HG03139 (cell line): ENCODE data around the gene SHROOM3.

Experiments used
- ATAC-seq: cut with Tn5 transposase; IDR thresholded peaks from one replicate; pipeline ENCODE4 v1.9.1; 2021; ENCODE audit not compliant: unreplicated experiment

Gene SHROOM3

DNA sequence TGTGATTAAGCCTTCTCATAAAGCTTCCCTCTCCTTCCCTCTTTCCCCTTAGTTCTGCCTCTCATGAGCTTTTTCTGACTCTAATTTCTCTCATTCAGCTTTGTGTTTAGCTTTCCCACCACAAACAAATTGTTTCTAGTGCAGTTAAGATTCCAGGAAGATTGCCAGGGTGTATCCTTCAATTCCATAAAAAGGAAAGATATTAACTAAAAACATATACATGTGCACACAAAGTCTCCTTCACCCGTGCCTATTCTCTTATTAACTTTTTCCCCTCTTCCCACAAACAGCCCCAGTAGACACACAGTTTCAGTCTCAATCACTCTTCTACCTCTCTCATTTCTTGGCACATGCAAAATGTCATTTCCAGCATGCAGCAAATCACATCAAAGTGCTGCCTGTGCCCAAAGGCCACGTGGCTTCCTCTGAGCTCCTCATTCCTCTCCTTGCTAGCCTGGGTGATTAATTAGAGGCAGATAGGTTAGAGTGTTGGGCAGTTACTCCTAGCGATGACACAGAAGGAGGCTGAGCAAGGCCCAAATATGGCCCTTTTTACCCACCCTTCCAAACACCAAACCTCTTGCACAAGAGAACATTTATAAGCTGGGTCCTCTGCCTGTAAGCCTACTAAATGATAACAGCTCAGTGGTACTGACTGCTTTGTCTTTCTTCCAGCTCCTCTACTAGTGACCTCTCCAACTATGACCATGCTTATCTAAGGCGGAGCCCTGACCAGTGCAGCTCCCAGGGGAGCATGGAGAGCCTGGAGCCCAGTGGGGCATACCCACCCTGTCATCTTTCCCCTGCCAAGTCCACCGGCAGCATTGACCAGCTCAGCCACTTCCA lies 303.3 kb downstream of the SHROOM3 start:
- no peak for ATAC-seq

- no peak for ATAC-seq
Observed at GRCh38 chr4:76740192-76740591, 305.2 kb downstream of the SHROOM3 start.

DNA sequence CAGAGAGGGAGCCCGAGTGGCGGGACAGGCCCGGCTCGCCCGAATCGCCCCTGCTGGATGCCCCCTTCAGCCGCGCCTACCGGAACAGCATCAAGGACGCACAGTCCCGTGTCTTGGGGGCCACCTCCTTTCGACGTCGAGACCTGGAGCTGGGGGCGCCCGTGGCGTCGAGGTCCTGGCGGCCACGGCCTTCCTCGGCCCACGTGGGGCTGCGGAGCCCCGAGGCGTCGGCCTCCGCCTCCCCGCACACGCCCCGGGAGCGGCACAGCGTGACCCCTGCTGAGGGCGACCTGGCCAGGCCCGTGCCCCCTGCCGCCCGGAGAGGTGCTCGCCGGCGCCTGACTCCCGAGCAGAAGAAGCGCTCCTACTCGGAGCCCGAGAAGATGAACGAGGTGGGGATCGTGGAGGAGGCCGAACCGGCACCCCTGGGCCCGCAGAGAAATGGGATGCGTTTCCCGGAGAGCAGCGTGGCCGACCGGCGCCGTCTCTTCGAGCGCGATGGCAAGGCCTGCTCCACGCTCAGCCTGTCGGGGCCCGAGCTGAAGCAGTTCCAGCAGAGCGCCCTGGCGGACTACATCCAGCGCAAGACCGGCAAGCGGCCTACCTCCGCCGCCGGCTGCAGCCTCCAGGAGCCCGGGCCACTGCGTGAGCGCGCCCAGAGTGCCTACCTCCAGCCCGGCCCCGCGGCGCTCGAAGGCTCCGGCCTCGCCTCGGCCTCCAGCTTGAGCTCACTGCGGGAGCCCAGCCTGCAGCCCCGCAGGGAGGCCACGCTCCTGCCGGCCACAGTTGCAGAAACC lies 306.0 kb downstream of the SHROOM3 start:
- no peak for ATAC-seq

GRCh38 chr4:76741663-76742020 lies 306.6 kb downstream of the SHROOM3 start:
- no peak for ATAC-seq

DNA sequence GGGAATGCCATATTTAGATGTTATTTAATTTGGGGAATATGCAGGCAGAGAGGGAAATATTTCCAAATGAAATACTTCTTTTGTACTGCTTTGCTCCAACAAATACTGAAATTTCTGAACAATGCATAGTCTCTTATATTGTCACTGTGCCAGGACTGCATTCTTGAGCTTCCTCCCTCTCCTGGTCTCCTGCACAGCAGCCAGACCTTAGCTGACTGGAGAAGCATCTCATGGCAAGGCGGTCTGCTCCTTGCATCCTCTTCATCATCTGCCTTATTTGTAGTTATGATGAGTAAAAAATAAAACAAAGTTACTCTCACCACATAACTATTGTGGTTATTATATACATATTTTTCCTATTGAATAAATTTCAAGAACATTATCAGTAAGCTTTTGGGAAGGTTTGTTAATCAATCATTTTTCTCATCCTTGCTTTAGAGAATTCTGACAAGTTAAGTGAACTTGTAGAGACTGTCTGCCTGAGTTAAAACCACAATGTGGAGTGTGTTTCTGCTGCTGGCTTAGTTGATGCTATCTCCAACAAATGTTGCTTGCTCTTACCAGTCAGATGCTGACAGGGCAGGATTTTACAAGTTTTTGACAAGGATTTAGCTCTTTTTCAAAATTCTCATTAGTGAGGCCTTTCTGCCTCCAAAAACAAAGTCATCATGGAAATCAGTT lies 309.4 kb downstream of the SHROOM3 start:
- no peak for ATAC-seq

- no peak for ATAC-seq
Observed at GRCh38 chr4:76745240-76745639, 310.2 kb downstream of the SHROOM3 start.

- ATAC-seq = no peak
Observed at GRCh38 chr4:76747563-76747962, 312.5 kb downstream of the SHROOM3 start.

- no peak for ATAC-seq
Observed at GRCh38 chr4:76748649-76749048, 313.6 kb downstream of the SHROOM3 start.

DNA sequence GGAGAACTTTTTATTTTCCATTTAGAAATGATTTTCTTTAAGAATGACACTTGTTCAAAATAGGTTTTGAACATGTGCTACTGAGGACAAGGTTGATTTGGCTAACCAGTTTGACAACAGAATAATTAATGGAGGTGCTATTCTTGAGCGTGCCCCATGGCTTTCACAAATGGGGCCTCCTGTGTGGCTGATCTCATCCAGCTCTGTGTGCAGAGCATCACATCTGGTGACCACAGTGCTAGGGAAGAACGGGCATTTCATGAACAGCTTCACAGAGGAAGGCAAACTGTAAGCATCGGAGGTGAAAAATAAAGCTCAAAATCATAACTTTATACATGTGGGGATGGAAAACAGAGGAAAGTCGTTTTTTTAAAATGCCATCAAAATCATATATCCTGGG lies 314.3 kb downstream of the SHROOM3 start:
- no peak for ATAC-seq

- ATAC-seq = no peak
Observed at GRCh38 chr4:76750716-76751115, 315.7 kb downstream of the SHROOM3 start.

GRCh38 chr4:76751612-76752343 lies 316.7 kb downstream of the SHROOM3 start:
- no peak for ATAC-seq

GRCh38 chr4:76752861-76753501 lies 318.0 kb downstream of the SHROOM3 start:
- no peak for ATAC-seq

DNA sequence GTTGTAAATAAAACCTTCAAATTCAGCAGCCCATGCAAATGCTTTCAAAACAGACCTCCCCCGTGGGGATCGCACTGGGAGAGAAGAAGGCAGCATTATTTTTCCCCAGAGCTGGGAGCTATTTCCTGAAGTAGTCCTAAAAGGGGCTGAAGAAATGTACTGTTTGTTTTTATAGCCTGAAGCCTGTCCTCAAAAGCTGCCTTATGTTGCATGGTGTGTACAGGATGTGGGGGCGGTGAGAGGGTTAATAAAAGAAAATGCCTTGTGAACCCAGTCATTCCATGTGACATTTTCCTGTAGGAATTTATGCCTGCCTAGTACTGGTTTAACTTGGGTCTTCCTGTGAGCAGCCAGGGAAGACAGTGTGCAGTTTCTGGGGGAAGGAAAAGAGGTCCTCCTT lies 318.8 kb downstream of the SHROOM3 start:
- ATAC-seq = no peak

DNA sequence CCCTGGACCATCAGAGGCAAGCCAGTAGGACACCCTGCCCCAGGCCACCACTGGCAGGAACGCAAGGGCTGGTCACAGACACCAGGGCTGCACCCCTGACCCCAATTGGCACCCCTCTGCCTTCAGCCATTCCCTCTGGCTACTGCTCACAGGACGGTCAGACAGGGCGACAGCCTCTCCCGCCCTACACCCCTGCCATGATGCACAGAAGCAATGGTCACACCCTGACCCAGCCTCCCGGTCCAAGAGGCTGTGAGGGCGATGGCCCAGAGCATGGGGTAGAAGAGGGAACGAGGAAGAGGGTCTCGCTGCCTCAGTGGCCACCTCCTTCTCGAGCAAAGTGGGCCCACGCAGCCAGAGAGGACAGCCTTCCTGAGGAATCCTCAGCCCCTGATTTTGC lies 319.4 kb downstream of the SHROOM3 start:
- no peak for ATAC-seq

GRCh38 chr4:76755756-76756155 lies 320.7 kb downstream of the SHROOM3 start:
- ATAC-seq = no peak

- no peak for ATAC-seq
Observed at GRCh38 chr4:76756416-76756815, 321.4 kb downstream of the SHROOM3 start.

DNA sequence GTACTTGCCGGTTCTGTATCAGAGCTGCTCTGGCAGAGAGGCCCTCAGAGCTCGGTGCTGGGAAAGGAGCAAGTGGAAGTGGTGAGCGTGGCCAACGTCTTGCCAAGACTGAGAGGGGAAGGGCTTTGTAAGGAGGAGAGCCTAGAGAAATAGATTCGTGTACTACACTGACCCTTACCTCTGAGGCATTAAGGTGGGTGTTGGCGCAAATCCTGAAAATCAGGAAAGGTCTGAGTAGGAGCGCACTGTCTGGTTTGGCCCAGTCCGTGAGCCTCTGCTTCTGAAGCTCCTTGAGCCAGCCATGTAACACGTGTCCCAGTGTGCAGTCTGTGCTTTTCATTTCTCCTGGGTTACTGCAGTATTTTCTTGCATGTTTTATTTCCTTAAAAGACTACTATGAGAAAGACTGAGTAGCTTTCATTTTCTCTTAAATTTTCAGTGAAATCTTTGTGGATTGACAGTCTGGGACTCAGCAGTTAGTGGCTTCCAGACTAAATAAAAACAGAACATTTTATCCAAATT lies 322.4 kb downstream of the SHROOM3 start:
- ATAC-seq = no peak

GRCh38 chr4:76758290-76758882 lies 323.4 kb downstream of the SHROOM3 start:
- ATAC-seq = no peak

DNA sequence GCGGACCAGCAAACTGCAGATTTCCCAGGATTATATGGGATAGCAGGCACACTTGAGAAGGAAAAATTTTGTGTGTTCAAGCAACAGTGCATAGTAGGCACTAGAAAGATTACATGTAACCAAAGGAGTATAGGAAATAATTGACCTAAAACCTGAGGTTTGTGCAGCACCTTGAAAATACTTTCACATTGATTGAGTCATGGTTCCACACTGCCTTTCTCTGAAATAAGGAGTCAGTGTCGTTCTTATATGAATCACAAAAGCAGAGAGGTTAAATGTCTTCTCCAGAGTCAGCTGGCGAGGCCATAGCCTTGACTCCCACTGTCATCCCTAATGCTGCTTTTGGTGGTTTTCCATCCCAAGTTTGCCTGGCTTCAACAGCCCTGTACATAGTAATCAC lies 324.0 kb downstream of the SHROOM3 start:
- ATAC-seq = no peak

DNA sequence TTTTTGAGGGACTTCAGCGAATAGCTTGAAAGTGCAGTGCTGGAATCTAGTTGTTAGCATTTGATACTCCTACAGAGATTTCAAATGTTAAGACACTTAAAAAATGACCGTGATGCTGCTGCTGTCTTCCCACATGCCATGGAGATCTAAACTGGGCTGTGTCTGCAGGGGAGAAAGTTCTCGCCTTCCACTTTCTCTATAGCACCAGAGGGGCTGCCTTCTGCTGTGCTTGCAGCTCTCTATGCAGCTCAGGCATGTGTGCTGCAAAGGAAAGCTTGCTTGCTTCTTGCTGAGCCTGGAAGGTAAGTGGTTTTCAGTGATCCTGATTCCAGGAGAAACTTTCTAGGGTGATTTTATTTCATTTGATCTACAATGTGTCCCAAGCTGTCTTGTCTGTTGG lies 325.2 kb downstream of the SHROOM3 start:
- no peak for ATAC-seq
